Activated CD8-positive, alpha-beta T cell treated with anti-CD3 and anti-CD28 coated beads for 36 hours (primary cell): ENCODE results near the gene NPB. TPM values are rescaled to one million over a fixed set of nuclear protein-coding genes. Genes with fewer than 3 reads are reported as not detected.

Source experiments
- ATAC-seq: fragments of 200-7000 bp; cut with Tn5 transposase; one replicate; pipeline ENCODE4 v1.10.0; 2021; ENCODE audit warnings: mild to moderate bottlenecking, moderate library complexity
- CTCF ChIA-PET: fragments of 350-600 bp; sonication (Branson Sonifier 250); formaldehyde crosslinking; loops from one replicate; lab custom pipeline; 2021; ENCODE audit warnings: antibody characterized with exemption; lab: Charles Lee
- POLR2A ChIA-PET: fragments of 350-600 bp; sonication (Branson Sonifier 250); formaldehyde crosslinking; loops from one replicate; lab custom pipeline; 2021; ENCODE audit warnings: antibody characterized with exemption; lab: Charles Lee
- DNase-seq: peaks from one replicate; pipeline ENCODE4 v3.0.0-alpha.2; 2020
- H3K27ac Mint-ChIP-seq: one replicate; pipeline ENCODE4 v1.8.0; 2021; ENCODE audit warnings: mild to moderate bottlenecking, mixed read lengths
- H3K27me3 Mint-ChIP-seq: one replicate; pipeline ENCODE4 v1.8.0; 2021; ENCODE audit warnings: mixed read lengths
- H3K36me3 Mint-ChIP-seq: one replicate; pipeline ENCODE4 v1.8.0; 2021; ENCODE audit warnings: low read depth, mixed read lengths
- H3K4me1 Mint-ChIP-seq: one replicate; pipeline ENCODE4 v1.8.0; 2021; ENCODE audit warnings: low read depth, mixed read lengths
- H3K4me3 Mint-ChIP-seq: one replicate; pipeline ENCODE4 v1.8.0; 2021; ENCODE audit warnings: mild to moderate bottlenecking, moderate library complexity, mixed read lengths
- H3K9me3 Mint-ChIP-seq: one replicate; pipeline ENCODE4 v1.8.0; 2021; ENCODE audit warnings: mixed read lengths
- CTCF ChIP-seq: fragments of 200-600 bp; IDR thresholded peaks from one replicate; pipeline ENCODE4 v1.8.0; 2022; ENCODE audit warnings: antibody characterized with exemption, mild to moderate bottlenecking
- intact Hi-C: fragments of 100-400 bp; cut with micrococcal nuclease; formaldehyde crosslinking; loops from one replicate; pipeline ENCODE4 v1.10.0; 2022
- total RNA-seq, 2 experiments: library from RNA; stranded (reverse); gene quantifications; one replicate each; pipeline ENCODE4 v1.2.3, GENCODE V29; 2021

The NPB gene
- total RNA-seq, 2 experiments from 2014 or later, result 0.18 TPM; not detected in 1

GRCh38 chr17:81922566-81923301, 20.7 kb downstream of the NPB start:
- CTCF ChIA-PET, result no interaction called here
- Mint-ChIP-seq H3K27ac (no peak overlapping the region), H3K27me3 (no peaks in the 10 kb centered on the region), H3K9me3 (no peaks in the 10 kb centered on the region), H3K4me3 (no peak overlapping the region), H3K36me3 (peaks cover 3% of the 10 kb centered on the region), H3K4me1 (peaks cover 24% of the 10 kb centered on the region)
- intact Hi-C loops, result no loop called here
- TF ChIP-seq CTCF, result no peak
- POLR2A ChIA-PET, result interaction anchor here (1.2 to 2.4 kb wide), 3 partner anchors 9 to 49 kb away, joined by 3 to 9 read pairs (median 6); partner anchors contain the start of gene PCYT2
- ATAC-seq (no peak), DNase-seq (no peak)

- H3K36me3 Mint-ChIP-seq, result peaks cover 3% of the 10 kb centered on the region
- H3K27ac Mint-ChIP-seq, result no peak overlapping the region
- TF ChIP-seq CTCF, result no peak
- CTCF ChIA-PET, result interaction anchor here (1.1 to 5.1 kb wide), 2 partner anchors 9 to 98 kb away, joined by 4 to 23 read pairs; partner anchors contain the start of gene CENPX
- intact Hi-C loops, result no loop called here
- H3K4me3 Mint-ChIP-seq, result no peak overlapping the region
- H3K27me3 Mint-ChIP-seq, result no peaks in the 10 kb centered on the region
- H3K4me1 Mint-ChIP-seq, result peaks cover 21% of the 10 kb centered on the region
- POLR2A ChIA-PET, result interaction anchor here (1.2 to 2.4 kb wide), 4 partner anchors 10 to 52 kb away, joined by 3 to 9 read pairs (median 6); partner anchors contain the start of genes ARHGDIA and PCYT2
- ATAC-seq (no peak), DNase-seq (no peak)
- no peaks in the 10 kb centered on the region for H3K9me3 Mint-ChIP-seq
Measured at GRCh38 chr17:81923302-81924260, 21.5 kb downstream of the NPB start.

- Mint-ChIP-seq H3K4me1 (peaks cover 19% of the 10 kb centered on the region), H3K9me3 (no peaks in the 10 kb centered on the region), H3K36me3 (no peaks in the 10 kb centered on the region), H3K4me3 (peak overlapping the region; percentile 25), H3K27ac (no peak overlapping the region), H3K27me3 (peaks cover 5% of the 10 kb centered on the region)
- DNase-seq, result no peak
- intact Hi-C loops, result no loop called here
- ChIA-PET CTCF (interaction anchor here (0.7 to 5.1 kb wide), 6 partner anchors 10 to 230 kb away, joined by 3 to 23 read pairs (median 4); partner anchors contain the start of gene CENPX), POLR2A (interaction anchor here (1.0 to 4.1 kb wide), 8 partner anchors 8 to 54 kb away, joined by 3 to 20 read pairs (median 7); partner anchors contain the start of genes ARHGDIA, PCYT2, PYCR1 and SIRT7)
- no peak for TF ChIP-seq CTCF
- no peak for ATAC-seq
Measured at GRCh38 chr17:81924557-81925532, 22.8 kb downstream of the NPB start.

- no peaks in the 10 kb centered on the region for H3K36me3 Mint-ChIP-seq
- ChIA-PET POLR2A (interaction anchor here (0.9 to 4.1 kb wide), 10 partner anchors 9 to 139 kb away, joined by 3 to 20 read pairs (median 5); partner anchors contain the start of genes DUS1L, PCYT2, PYCR1 and SIRT7), CTCF (interaction anchor here (1.1 to 5.1 kb wide), 5 partner anchors 9 to 229 kb away, joined by 3 to 23 read pairs (median 4); partner anchors contain the start of genes CENPX and SIRT7)
- no peak for DNase-seq
- H3K9me3 Mint-ChIP-seq, result no peaks in the 10 kb centered on the region
- intact Hi-C loops, result no loop called here
- H3K4me3 Mint-ChIP-seq, result peak overlapping the region; percentile 80
- peaks cover 5% of the 10 kb centered on the region for H3K27me3 Mint-ChIP-seq
- TF ChIP-seq CTCF, result no peak
- H3K27ac Mint-ChIP-seq, result peak overlapping the region; percentile 79
- H3K4me1 Mint-ChIP-seq, result peaks cover 23% of the 10 kb centered on the region
- no peak for ATAC-seq
Measured at GRCh38 chr17:81925860-81926450, 23.9 kb downstream of the NPB start.
